ENCODE measurements around the gene RPL7A. TPM values are rescaled to one million over a fixed set of nuclear protein-coding genes. Genes with fewer than 3 reads are reported as not detected.
"Not testable (repeated sequence)": the region's sequence is repeated elsewhere in the genome, so short reads cannot be mapped to it uniquely, and the experiment has no call there.

The RPL7A gene
- total RNA-seq, 1 donor from 2014 or later, result 2,746 TPM

- DNase-seq (ENCODE audit: low read depth, low spot score), result no peak
- no peaks in the 10 kb centered on the region for H3K27me3 Mint-ChIP-seq (ENCODE audit: low read depth)
- H3K4me1 Mint-ChIP-seq, result peaks cover 26% of the 10 kb centered on the region
- no peak overlapping the region for H3K27ac Mint-ChIP-seq (ENCODE audit: unreplicated experiment)
- H3K36me3 Mint-ChIP-seq (ENCODE audit: low read depth), result peaks cover 3% of the 10 kb centered on the region
- no peaks in the 10 kb centered on the region for H3K9me3 Mint-ChIP-seq
- H3K4me3 Mint-ChIP-seq, result peak overlapping the region; percentile 63
- TF ChIP-seq CTCF (conservative IDR thresholded peaks at IDR 0.05), result no peak
Measured at GRCh38 chr9:133372144-133372543, 24.1 kb downstream of the RPL7A start.

GRCh38 chr9:133374612-133375115 is 26.6 kb downstream of the RPL7A start:
- Mint-ChIP-seq H3K4me3 (peak overlapping the region; percentile 94), H3K4me1 (peaks cover 47% of the 10 kb centered on the region), H3K27me3 (ENCODE audit: low read depth) (no peaks in the 10 kb centered on the region), H3K9me3 (no peaks in the 10 kb centered on the region), H3K36me3 (ENCODE audit: low read depth) (peaks cover 3% of the 10 kb centered on the region), H3K27ac (ENCODE audit: unreplicated experiment) (peak overlapping the region; percentile 97)
- no peak for DNase-seq (ENCODE audit: low read depth, low spot score)
- TF ChIP-seq CTCF (conservative IDR thresholded peaks at IDR 0.05), result no peak

- no peaks in the 10 kb centered on the region for H3K27me3 Mint-ChIP-seq (ENCODE audit: low read depth)
- H3K9me3 Mint-ChIP-seq, result no peaks in the 10 kb centered on the region
- no peak for TF ChIP-seq CTCF (conservative IDR thresholded peaks at IDR 0.05)
- peaks cover 2% of the 10 kb centered on the region for H3K36me3 Mint-ChIP-seq (ENCODE audit: low read depth)
- DNase-seq (ENCODE audit: low read depth, low spot score), result no peak
- peak overlapping the region; percentile 97 for H3K27ac Mint-ChIP-seq (ENCODE audit: unreplicated experiment)
- peak overlapping the region; percentile 94 for H3K4me3 Mint-ChIP-seq
- H3K4me1 Mint-ChIP-seq, result peaks cover 47% of the 10 kb centered on the region
Measured at GRCh38 chr9:133375116-133375723, 27.2 kb downstream of the RPL7A start.

GRCh38 chr9:133375724-133376654 is 28.0 kb downstream of the RPL7A start, which contains the start of the genes STKLD1 and SURF4:
TSS of gene STKLD1 (plus strand) at chr9:133376366. CDS start at chr9:133376474, 108 bp downstream.
TSS of gene SURF4 (minus strand) at chr9:133376060. CDS start at chr9:133375969, 91 bp downstream.
- Mint-ChIP-seq H3K9me3 (no peaks in the 10 kb centered on the region), H3K4me1 (peaks cover 43% of the 10 kb centered on the region), H3K4me3 (peak within 1 kb of the TSS; percentile 94), H3K27me3 (ENCODE audit: low read depth) (no peaks in the 10 kb centered on the region), H3K36me3 (ENCODE audit: low read depth) (no peaks in the 10 kb centered on the region), H3K27ac (ENCODE audit: unreplicated experiment) (peak within 1 kb of the TSS; percentile 97)
- DNase-seq (ENCODE audit: low read depth, low spot score), result peak; percentile 95
- TF ChIP-seq CTCF (conservative IDR thresholded peaks at IDR 0.05), result no peak

GRCh38 chr9:133377280-133377679 is 29.3 kb downstream of the RPL7A start:
- not testable (repeated sequence) for DNase-seq (ENCODE audit: low read depth, low spot score); H3K27ac Mint-ChIP-seq (ENCODE audit: unreplicated experiment); H3K27me3 Mint-ChIP-seq (ENCODE audit: low read depth); H3K36me3 Mint-ChIP-seq (ENCODE audit: low read depth); H3K9me3 Mint-ChIP-seq
- Mint-ChIP-seq H3K4me3 (peak overlapping the region; percentile 77), H3K4me1 (peaks cover 43% of the 10 kb centered on the region)

Measured in neural crest cell (in vitro differentiated cells).